HPDE6-E6E7 (cell line): ENCODE results near the gene TREH.
"Not testable (repeated sequence)": the region's sequence is repeated elsewhere in the genome, so short reads cannot be mapped to it uniquely, and the experiment has no call there.

Experiments used
- DNase-seq: peaks from one replicate; pipeline ENCODE4 v3.0.0; 2011; ENCODE audit warnings: missing footprints; ENCODE audit errors: extremely low spot score

The TREH gene, protein sequence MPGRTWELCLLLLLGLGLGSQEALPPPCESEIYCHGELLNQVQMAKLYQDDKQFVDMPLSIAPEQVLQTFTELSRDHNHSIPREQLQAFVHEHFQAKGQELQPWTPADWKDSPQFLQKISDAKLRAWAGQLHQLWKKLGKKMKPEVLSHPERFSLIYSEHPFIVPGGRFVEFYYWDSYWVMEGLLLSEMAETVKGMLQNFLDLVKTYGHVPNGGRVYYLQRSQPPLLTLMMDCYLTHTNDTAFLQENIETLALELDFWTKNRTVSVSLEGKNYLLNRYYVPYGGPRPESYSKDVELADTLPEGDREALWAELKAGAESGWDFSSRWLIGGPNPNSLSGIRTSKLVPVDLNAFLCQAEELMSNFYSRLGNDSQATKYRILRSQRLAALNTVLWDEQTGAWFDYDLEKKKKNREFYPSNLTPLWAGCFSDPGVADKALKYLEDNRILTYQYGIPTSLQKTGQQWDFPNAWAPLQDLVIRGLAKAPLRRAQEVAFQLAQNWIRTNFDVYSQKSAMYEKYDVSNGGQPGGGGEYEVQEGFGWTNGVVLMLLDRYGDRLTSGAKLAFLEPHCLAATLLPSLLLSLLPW

DNA sequence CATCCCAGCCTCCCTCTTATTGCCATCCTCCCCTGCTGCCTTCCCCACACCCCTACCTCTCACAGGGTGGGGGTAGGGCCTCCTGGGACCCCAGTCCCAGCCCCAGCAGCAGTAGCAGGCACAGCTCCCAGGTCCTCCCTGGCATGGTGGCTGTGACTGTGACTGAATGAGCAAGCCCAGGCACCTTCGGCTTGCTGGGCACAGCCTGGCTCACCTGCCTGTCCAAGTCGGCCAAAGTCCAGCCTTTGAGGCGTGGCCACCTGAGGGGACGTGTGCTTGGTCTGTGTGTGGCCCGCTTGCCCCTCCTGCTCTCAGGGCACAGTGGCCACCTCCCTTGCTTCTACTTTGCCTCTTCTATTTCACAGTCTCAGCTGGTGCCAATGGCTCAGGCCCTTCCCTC lies at the start of gene TREH:
TSS of gene TREH (minus strand) at position 168 of the 400 bp plus-strand sequence. CDS start at position 145, 23 bp downstream.
- no peak for DNase-seq

- DNase-seq = not testable (repeated sequence)
These were observed 48.7 kb upstream of the TREH start for GRCh38 chr11:118728112-118728511.

DNA sequence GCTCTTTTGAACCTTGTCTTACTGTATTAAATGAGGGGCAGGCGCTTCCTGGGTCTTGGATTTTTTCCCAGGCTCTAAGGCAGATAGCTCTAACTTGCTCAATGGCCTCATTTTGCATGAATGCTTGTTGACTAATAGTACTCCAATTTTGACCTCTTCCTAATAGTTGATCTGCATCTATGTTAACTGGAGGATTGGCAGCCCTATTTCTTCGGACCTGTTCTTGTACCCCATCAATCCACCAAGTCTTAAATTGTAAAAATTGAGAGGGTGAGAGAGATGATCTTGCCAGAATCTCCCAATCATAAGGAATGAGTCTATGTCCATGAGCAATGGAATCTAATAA lies 48.2 kb upstream of the TREH start:
- not testable (repeated sequence) for DNase-seq

GRCh38 chr11:118727001-118727720 lies 47.7 kb upstream of the TREH start:
- not testable (repeated sequence) for DNase-seq

DNA sequence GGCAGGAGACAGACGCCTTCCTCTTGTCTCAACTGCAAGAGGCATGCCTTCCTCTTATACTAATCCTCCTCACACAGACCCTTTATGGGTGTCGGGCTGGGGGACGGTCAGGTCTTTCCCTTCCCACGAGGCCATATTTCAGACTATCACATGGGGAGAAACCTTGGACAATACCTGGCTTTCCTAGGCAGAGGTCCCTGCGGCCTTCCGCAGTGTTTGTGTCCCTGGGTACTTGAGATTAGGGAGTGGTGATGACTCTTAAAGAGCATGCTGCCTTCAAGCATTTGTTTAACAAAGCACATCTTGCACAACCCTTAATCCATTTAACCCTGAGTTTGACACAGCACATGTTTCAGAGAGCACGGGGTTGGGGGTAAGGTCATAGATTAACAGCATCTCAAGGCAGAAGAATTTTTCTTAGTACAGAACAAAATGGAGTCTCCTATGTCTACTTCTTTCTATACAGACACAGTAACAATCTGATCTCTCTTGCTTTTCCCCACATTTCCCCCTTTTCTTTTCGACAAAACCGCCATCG lies 42.1 kb upstream of the TREH start:
- not testable (repeated sequence) for DNase-seq

GRCh38 chr11:118720740-118721139 lies 41.3 kb upstream of the TREH start:
- DNase-seq = not testable (repeated sequence)

DNA sequence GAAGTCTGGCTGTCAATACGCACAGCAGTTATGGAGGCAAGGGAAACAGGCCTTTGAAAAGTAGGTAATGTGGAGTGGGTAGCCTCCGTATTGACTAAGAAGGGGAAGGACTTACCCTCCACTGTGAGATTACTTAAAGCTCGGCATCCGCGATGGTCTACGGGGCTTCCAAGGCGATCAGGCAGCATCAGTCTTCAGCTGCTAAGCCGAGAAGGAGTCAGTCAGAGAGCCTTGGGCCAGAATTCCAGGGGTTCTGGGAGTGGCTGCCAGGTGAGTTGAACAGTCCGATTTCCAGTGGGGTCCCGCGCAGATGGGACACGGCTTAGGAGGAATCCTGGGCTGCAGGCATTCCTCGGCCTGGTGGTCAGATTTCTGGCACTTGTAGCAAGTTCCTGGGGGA lies 40.6 kb upstream of the TREH start:
- DNase-seq = not testable (repeated sequence)

DNA sequence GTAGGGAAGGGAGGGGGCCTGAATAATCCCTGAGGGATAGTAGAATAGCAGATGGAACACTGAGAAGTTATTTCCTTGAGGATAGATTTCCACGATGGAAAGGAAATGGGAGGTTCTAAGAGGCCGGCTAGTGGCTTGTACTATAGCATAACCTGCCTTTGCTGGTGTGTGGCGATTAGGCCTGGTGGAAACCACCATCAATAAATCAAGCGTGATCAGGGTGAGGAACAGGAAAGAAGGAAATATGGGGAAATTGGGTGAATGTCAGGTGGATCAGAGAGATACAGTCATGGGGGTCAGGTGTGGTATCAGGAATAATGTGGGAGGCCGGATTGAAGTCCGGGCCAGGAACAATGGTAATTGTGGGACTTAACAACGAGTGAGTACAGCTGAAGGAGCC lies 39.1 kb upstream of the TREH start:
- not testable (repeated sequence) for DNase-seq

DNA sequence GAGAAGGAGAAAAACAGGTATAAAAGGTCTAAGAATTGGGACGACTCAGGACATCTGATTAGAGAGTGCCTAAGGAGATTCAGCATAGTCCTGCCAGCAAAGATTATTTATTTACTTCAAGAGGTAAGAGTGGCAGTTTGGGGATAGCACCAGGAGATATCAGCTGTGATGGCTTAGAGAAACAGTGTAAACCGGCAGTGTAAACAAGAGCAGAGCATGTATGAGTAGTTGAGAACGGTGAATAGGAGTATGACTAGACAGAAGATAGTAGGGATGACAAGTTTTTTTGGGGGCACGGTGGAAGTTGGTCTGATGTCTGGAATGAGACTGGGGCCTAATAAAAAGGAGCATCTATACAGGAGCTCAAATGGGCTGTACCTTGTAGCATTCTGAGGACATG lies 38.3 kb upstream of the TREH start:
- DNase-seq = not testable (repeated sequence)

DNA sequence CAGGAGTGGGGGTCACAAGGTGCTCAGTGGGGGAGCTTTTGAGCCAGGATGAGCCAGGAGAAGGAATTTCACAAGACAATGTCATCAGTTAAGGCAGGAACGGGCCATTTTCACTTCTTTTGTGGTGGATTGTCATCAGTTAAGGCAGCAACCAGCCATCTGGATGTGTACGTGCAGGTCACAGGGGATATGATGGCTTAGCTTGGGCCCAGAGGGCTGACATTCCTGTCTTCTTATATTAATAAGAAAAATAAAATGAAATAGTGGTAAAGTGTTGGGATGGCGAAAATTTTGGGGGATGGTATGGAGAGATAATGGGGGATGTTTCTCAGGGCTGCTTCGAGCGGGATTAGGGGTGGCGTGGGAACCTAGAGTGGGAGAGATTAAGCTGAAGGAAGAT lies 37.8 kb upstream of the TREH start:
- DNase-seq = not testable (repeated sequence)

- no peak for DNase-seq
These were observed 36.4 kb upstream of the TREH start for GRCh38 chr11:118715837-118716260.

DNA sequence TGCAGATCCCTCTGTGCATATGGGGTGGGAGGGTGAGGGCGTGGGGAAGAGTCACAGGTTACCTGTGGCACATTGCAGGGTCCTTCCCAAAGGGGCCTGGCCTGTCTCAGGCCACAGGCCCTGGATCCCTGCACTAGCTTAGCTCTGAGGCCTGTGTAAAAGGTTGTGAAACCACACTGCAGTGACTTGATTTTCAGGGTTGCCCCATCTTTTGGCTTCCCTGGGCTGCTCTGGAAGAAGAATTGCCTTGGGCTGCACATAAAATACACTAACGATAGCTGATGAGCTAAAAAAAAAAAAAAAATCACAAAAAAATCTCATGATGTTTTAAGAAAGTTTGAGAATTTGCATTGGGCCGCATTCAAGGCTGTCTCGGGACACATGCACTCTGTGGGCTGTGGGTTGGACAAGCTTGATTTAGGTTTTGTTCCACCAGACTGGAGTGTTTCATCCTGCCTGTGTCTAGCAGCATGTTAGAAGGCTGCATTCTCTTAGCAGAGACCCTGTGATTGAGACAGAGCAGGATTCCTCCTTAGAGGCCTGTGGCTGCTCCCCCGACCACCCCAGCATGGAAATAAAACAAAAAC lies 35.9 kb upstream of the TREH start:
- no peak for DNase-seq

DNA sequence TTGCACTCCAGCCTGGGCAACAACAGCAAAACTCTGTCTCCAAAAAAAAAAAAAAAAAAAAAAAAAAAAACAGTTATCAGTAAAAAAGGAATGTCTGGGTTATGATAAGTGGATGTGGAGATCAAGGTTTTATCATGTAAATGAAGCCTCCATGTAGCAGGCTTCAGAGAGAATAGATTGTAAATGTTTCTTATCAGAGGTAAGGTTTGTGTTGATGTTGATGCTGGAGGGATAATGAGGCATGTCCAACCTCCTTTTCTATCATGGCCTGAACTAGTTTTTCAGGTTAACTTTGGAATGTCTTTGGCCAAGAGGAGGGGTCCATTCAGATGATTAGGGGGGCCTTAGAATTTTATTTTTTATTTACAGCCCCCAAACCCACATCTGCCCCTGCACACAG lies 35.4 kb upstream of the TREH start:
- DNase-seq = no peak

DNA sequence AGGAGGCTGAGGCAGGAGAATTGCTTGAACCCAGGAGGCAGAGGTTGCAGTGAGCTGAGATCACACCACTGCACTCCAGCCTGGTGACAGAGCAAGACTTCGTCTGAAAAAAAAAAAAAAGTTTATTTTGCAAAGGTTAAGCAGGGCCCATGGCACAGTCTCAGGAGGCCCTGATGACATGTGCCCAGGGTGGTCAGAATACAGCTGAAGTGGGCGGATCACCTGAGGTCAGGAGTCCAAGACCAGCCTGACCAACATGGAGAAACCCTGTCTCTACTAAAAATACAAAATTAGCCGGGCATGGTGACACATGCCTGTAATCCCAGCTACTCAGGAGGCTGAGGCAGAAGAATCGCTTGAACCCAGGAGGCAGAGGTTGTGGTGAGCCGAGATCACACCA lies 35.0 kb upstream of the TREH start:
- DNase-seq = not testable (repeated sequence)

DNA sequence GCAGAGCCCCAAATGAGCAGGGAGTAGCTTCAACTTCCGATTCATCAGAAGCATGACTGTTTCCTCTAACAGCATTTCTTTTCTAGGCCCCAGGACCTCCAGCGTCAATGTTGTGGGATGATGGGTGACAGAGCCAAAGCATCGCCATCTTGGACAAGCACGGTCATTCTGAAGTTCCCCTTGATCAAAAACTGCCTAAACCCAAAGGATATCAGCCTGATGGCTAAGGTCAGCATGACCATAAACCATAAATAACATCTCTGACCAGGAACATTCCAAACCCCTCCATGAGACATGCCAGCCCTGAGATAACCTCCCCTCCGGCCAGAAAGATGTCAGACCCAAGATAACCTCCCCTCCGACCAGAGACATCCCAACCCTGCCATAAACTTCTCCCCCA lies 28.8 kb upstream of the TREH start:
- DNase-seq = no peak

- no peak for DNase-seq
These were observed 27.0 kb upstream of the TREH start for GRCh38 chr11:118706546-118706825.

GRCh38 chr11:118705791-118706545 lies 26.5 kb upstream of the TREH start:
- DNase-seq = no peak

- no peak for DNase-seq
These were observed 25.8 kb upstream of the TREH start for GRCh38 chr11:118705111-118705741.

- DNase-seq = no peak
These were observed 24.2 kb upstream of the TREH start for GRCh38 chr11:118703563-118704106.

GRCh38 chr11:118699506-118700220 lies 20.2 kb upstream of the TREH start:
- no peak for DNase-seq
